HepG2 (cell line): ENCODE data around the gene SMARCD1. TPM values are rescaled to one million over a fixed set of nuclear protein-coding genes. Genes with fewer than 3 reads are reported as not detected.

Experiments used
- ATF7-NPFF ChIP-seq: sonication (generic); formaldehyde crosslinking; IDR thresholded peaks from 2 replicates; pipeline ENCODE4 v1.8.1; 2023; ENCODE audit warnings: mild to moderate bottlenecking, low read depth, missing genetic modification reagents, moderate library complexity
- CREBL2 ChIP-seq: sonication (generic); formaldehyde crosslinking; IDR thresholded peaks from 2 replicates; pipeline ENCODE4 v1.8.1; 2023; ENCODE audit warnings: missing genetic modification reagents, mild to moderate bottlenecking, borderline replicate concordance
- DZIP1 ChIP-seq: sonication (generic); formaldehyde crosslinking; IDR thresholded peaks from 2 replicates; pipeline ENCODE4 v1.5.0; 2020; ENCODE audit warnings: mild to moderate bottlenecking, missing genetic modification reagents
- EED ChIP-seq: sonication (generic); formaldehyde crosslinking; IDR thresholded peaks from 2 replicates; pipeline ENCODE4 v1.5.0; 2020; ENCODE audit warnings: mild to moderate bottlenecking, missing genetic modification reagents
- ELF3 ChIP-seq: IDR thresholded peaks from 2 replicates; pipeline ENCODE4 v1.6.1; 2016; ENCODE audit warnings: missing genetic modification reagents, missing compliant biosample characterization
- GATA4 ChIP-seq: sonication (generic); IDR thresholded peaks from 2 replicates; pipeline ENCODE4 v1.6.1; 2016; ENCODE audit warnings: antibody characterized with exemption, low read depth, borderline replicate concordance
- HNRNPK ChIP-seq: fragments of 200-400 bp; formaldehyde crosslinking; IDR thresholded peaks from 2 replicates; pipeline ENCODE4 v1.6.1; 2018; ENCODE audit warnings: low read length, low read depth, moderate library complexity, mild to moderate bottlenecking; ENCODE audit not compliant: poor library complexity, severe bottlenecking
- IRX3 ChIP-seq: sonication (generic); formaldehyde crosslinking; IDR thresholded peaks from 2 replicates; pipeline ENCODE4 v1.8.1; 2023; ENCODE audit warnings: mild to moderate bottlenecking, low read depth, missing genetic modification reagents, borderline replicate concordance
- KDM3A ChIP-seq: IDR thresholded peaks from 2 replicates; pipeline ENCODE4 v1.6.1; 2018; ENCODE audit warnings: low read depth, missing compliant biosample characterization
- MTF2 ChIP-seq: sonication (generic); formaldehyde crosslinking; IDR thresholded peaks from 2 replicates; pipeline ENCODE4 v1.5.0; 2020; ENCODE audit warnings: missing genetic modification reagents, borderline replicate concordance
- NFE2L2 ChIP-seq: fragments of 150-350 bp; IDR thresholded peaks from 2 replicates; pipeline ENCODE4 v1.6.1; 2014; ENCODE audit warnings: low read length
- NFKBIZ ChIP-seq: IDR thresholded peaks from 2 replicates; pipeline ENCODE4 v1.6.1; 2018; ENCODE audit warnings: missing genetic modification reagents, missing compliant biosample characterization
- RCOR2 ChIP-seq: IDR thresholded peaks from 2 replicates; pipeline ENCODE4 v1.6.1; 2016; ENCODE audit warnings: missing biosample characterization, missing genetic modification reagents
- SALL1 ChIP-seq: sonication (generic); formaldehyde crosslinking; IDR thresholded peaks from 2 replicates; pipeline ENCODE4 v1.8.0; 2022; ENCODE audit warnings: mild to moderate bottlenecking, missing genetic modification reagents
- SCMH1 ChIP-seq: sonication (generic); formaldehyde crosslinking; IDR thresholded peaks from 2 replicates; pipeline ENCODE4 v1.9.0; 2021; ENCODE audit warnings: missing genetic modification reagents, mild to moderate bottlenecking, borderline replicate concordance
- TCF12 ChIP-seq, 2 experiments: fragments of 450-650 bp in 1 of 2; sonication (generic) in 1 of 2; formaldehyde crosslinking in 1 of 2; IDR thresholded peaks; 2 replicates each; pipeline versions ENCODE4 v1.6.1 to v1.8.0; 2017 to 2022; ENCODE audit warnings: antibody characterized with exemption in 1 of 2, mild to moderate bottlenecking in 1 of 2, missing genetic modification reagents in 1 of 2, moderate library complexity in 1 of 2
- TCF7L2 ChIP-seq: IDR thresholded peaks from 2 replicates; pipeline ENCODE4 v1.6.1; 2011; ENCODE audit warnings: mild to moderate bottlenecking, low read depth, low read length, moderate library complexity
- THAP11 ChIP-seq: IDR thresholded peaks from 2 replicates; pipeline ENCODE4 v1.6.1; 2016; ENCODE audit warnings: missing biosample characterization, missing genetic modification reagents
- ZBTB26 ChIP-seq: IDR thresholded peaks from 2 replicates; pipeline ENCODE4 v1.6.1; 2016; ENCODE audit warnings: missing compliant biosample characterization, missing genetic modification reagents, borderline replicate concordance
- ZBTB8A ChIP-seq: sonication (generic); formaldehyde crosslinking; IDR thresholded peaks from 2 replicates; pipeline ENCODE4 v1.4.0; 2020; ENCODE audit warnings: mild to moderate bottlenecking, low read depth, missing genetic modification reagents, borderline replicate concordance
- ZFYVE20 ChIP-seq: sonication (generic); formaldehyde crosslinking; IDR thresholded peaks from 2 replicates; pipeline ENCODE4 v1.8.0; 2023; ENCODE audit warnings: low read depth, mild to moderate bottlenecking, moderate library complexity, missing genetic modification reagents, borderline replicate concordance
- ZKSCAN1 ChIP-seq: fragments of 150-350 bp; IDR thresholded peaks from 2 replicates; pipeline ENCODE4 v1.6.1; 2014; ENCODE audit warnings: low read length
- ZNF24 ChIP-seq: fragments of 450-650 bp; IDR thresholded peaks from 2 replicates; pipeline ENCODE4 v1.6.1; 2017; ENCODE audit warnings: antibody characterized with exemption, mild to moderate bottlenecking
- ZNF431 ChIP-seq: sonication (generic); formaldehyde crosslinking; IDR thresholded peaks from 2 replicates; pipeline ENCODE4 v1.9.0; 2022; ENCODE audit warnings: missing genetic modification reagents, low read depth, mild to moderate bottlenecking, borderline replicate concordance
- ZNF557 ChIP-seq: sonication (generic); formaldehyde crosslinking; IDR thresholded peaks from 2 replicates; pipeline ENCODE4 v1.4.0; 2020; ENCODE audit warnings: missing genetic modification reagents
- ZNF567 ChIP-seq: sonication (generic); formaldehyde crosslinking; IDR thresholded peaks from 2 replicates; pipeline ENCODE4 v1.8.1; 2023; ENCODE audit warnings: mild to moderate bottlenecking, missing genetic modification reagents, borderline replicate concordance
- ZNF777 ChIP-seq: sonication (generic); formaldehyde crosslinking; IDR thresholded peaks from 2 replicates; pipeline ENCODE4 v1.4.0; 2020; ENCODE audit warnings: missing genetic modification reagents
- polyA plus RNA-seq, 8 experiments: library from polyadenylated mRNA; depleted of rRNA in 3 of 8; stranded (reverse) in 7 of 8; unstranded in 1 of 8; fragments of >200 nt; fragmentation: Illumina TruSeq in 4 of 8; extraction: Trizol in 4 of 8; gene quantifications; 2 replicates each; pipeline versions ENCODE4 v1.2.1 to v1.2.3, GENCODE V29; 2011 to 2016; ENCODE audit warnings: low read depth in 4 of 8, missing spikeins in 1 of 8, mixed read lengths in 1 of 8; ENCODE audit not compliant: insufficient read depth in 1 of 8
- total RNA-seq, 5 experiments: library from RNA; depleted of rRNA; stranded (reverse); fragments of >200 nt; fragmentation: Illumina TruSeq; extraction: Trizol; gene quantifications; 2 replicates each; pipeline ENCODE4 v1.2.3, GENCODE V29; 2016; ENCODE audit warnings: low read depth in 1 of 5

SMARCD1 gene
- total and polyA plus RNA-seq, 2 of the 13 experiments (the other 11 are each of a cell fraction or from before 2014, with no cell fraction given) = 51.7 to 54.6 TPM

- TF ChIP-seq ZBTB26 (CRISPR knock-in tag) (no peak; the same call in 1 of the 2 replicates), KDM3A (CRISPR knock-in tag) (0 out of 2 replicates have a peak, but pooled peaks have one; percentile 53), ZFYVE20 (CRISPR knock-in tag) (no peak), SALL1 (CRISPR knock-in tag) (peak; percentile 69), ZNF777 (CRISPR knock-in tag) (no peak), HNRNPK (no peak), THAP11 (CRISPR knock-in tag) (no peak), ELF3 (CRISPR knock-in tag) (peak; percentile 73), MTF2 (CRISPR knock-in tag) (no peak), ZNF567 (CRISPR knock-in tag) (no peak), RCOR2 (CRISPR knock-in tag) (no peak), ZBTB8A (CRISPR knock-in tag) (no peak), SCMH1 (no peak), NFE2L2 (no peak), ZNF24 (no peak), TCF7L2 (no peak), ATF7-NPFF (CRISPR knock-in tag) (no peak), CREBL2 (CRISPR knock-in tag) (no peak), IRX3 (CRISPR knock-in tag) (no peak), ZNF557 (CRISPR knock-in tag) (0 out of 2 replicates have a peak, but pooled peaks have one; percentile 28), ZKSCAN1 (no peak), EED (CRISPR knock-in tag) (no peak), ZNF431 (CRISPR knock-in tag) (no peak), DZIP1 (no peak), NFKBIZ (CRISPR knock-in tag) (0 out of 2 replicates have a peak, but pooled peaks have one; percentile 38), GATA4 (no peak), TCF12 (IDR thresholded peaks at IDR 0.05) (no peak), TCF12 (CRISPR knock-in tag; IDR thresholded peaks at IDR 0.05) (0 out of 2 replicates have a peak, but pooled peaks have one; percentile 20)
Measured at GRCh38 chr12:50074936-50075807, 10.0 kb upstream of the SMARCD1 start (continued).
